ENCODE data around the gene BOLA1.

DNA sequence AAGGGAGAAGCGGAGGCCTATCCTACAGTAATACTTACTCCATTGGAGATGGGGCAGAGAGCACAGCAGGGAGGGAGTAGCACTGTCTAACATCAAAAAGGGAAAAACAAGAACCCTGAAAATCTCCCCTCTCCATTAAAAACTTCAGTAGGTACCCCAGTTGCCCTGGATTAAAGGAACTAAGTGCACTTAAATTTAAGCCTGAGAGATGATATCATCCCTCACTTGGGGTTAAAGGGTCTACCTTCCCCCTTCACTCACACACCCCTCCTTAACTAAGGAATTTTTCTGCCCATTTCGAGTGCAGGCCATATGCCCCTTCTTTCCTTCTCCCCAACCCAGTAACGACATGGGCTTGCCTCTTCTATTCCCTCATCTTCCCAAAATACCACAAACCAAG is 41.1 kb downstream of the BOLA1 start:
- TF ChIP-seq, protein P1, sequence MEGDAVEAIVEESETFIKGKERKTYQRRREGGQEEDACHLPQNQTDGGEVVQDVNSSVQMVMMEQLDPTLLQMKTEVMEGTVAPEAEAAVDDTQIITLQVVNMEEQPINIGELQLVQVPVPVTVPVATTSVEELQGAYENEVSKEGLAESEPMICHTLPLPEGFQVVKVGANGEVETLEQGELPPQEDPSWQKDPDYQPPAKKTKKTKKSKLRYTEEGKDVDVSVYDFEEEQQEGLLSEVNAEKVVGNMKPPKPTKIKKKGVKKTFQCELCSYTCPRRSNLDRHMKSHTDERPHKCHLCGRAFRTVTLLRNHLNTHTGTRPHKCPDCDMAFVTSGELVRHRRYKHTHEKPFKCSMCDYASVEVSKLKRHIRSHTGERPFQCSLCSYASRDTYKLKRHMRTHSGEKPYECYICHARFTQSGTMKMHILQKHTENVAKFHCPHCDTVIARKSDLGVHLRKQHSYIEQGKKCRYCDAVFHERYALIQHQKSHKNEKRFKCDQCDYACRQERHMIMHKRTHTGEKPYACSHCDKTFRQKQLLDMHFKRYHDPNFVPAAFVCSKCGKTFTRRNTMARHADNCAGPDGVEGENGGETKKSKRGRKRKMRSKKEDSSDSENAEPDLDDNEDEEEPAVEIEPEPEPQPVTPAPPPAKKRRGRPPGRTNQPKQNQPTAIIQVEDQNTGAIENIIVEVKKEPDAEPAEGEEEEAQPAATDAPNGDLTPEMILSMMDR (tag by site-specific recombination; IDR thresholded peaks at IDR 0.05), result no peak
- TF ChIP-seq ZNF155 (tag by site-specific recombination; IDR thresholded peaks at IDR 0.05) (no peak), IKZF3 (tag by site-specific recombination; IDR thresholded peaks at IDR 0.05) (no peak), YY2 (tag by site-specific recombination; IDR thresholded peaks at IDR 0.05) (no peak), ZNF138 (tag by site-specific recombination; IDR thresholded peaks at IDR 0.05; ENCODE audit: borderline replicate concordance) (no peak), ZNF121 (tag by site-specific recombination; IDR thresholded peaks at IDR 0.05) (no peak), ZSCAN30 (tag by site-specific recombination; IDR thresholded peaks at IDR 0.05) (no peak)
- TF ChIP-seq, protein P2, sequence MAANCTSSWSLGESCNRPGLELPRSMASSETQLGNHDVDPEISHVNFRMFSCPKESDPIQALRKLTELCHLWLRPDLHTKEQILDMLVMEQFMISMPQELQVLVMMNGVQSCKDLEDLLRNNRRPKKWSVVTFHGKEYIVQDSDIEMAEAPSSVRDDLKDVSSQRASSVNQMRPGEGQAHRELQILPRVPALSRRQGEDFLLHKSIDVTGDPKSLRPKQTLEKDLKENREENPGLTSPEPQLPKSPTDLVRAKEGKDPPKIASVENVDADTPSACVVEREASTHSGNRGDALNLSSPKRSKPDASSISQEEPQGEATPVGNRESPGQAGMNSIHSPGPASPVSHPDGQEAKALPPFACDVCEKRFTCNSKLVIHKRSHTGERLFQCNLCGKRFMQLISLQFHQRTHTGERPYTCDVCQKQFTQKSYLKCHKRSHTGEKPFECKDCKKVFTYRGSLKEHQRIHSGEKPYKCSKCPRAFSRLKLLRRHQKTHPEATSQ (tag by site-specific recombination; IDR thresholded peaks at IDR 0.05), result no peak
- TF ChIP-seq, protein P3, sequence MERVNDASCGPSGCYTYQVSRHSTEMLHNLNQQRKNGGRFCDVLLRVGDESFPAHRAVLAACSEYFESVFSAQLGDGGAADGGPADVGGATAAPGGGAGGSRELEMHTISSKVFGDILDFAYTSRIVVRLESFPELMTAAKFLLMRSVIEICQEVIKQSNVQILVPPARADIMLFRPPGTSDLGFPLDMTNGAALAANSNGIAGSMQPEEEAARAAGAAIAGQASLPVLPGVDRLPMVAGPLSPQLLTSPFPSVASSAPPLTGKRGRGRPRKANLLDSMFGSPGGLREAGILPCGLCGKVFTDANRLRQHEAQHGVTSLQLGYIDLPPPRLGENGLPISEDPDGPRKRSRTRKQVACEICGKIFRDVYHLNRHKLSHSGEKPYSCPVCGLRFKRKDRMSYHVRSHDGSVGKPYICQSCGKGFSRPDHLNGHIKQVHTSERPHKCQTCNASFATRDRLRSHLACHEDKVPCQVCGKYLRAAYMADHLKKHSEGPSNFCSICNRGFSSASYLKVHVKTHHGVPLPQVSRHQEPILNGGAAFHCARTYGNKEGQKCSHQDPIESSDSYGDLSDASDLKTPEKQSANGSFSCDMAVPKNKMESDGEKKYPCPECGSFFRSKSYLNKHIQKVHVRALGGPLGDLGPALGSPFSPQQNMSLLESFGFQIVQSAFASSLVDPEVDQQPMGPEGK (tag by site-specific recombination; IDR thresholded peaks at IDR 0.05), result no peak
- TF ChIP-seq, protein P4, sequence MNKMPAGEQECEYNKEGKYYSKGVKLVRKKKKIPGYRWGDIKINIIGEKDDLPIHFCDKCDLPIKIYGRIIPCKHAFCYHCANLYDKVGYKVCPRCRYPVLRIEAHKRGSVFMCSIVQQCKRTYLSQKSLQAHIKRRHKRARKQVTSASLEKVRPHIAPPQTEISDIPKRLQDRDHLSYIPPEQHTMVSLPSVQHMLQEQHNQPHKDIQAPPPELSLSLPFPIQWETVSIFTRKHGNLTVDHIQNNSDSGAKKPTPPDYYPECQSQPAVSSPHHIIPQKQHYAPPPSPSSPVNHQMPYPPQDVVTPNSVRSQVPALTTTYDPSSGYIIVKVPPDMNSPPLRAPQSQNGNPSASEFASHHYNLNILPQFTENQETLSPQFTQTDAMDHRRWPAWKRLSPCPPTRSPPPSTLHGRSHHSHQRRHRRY (tag by site-specific recombination; IDR thresholded peaks at IDR 0.05), result no peak
- TF ChIP-seq, protein P5, sequence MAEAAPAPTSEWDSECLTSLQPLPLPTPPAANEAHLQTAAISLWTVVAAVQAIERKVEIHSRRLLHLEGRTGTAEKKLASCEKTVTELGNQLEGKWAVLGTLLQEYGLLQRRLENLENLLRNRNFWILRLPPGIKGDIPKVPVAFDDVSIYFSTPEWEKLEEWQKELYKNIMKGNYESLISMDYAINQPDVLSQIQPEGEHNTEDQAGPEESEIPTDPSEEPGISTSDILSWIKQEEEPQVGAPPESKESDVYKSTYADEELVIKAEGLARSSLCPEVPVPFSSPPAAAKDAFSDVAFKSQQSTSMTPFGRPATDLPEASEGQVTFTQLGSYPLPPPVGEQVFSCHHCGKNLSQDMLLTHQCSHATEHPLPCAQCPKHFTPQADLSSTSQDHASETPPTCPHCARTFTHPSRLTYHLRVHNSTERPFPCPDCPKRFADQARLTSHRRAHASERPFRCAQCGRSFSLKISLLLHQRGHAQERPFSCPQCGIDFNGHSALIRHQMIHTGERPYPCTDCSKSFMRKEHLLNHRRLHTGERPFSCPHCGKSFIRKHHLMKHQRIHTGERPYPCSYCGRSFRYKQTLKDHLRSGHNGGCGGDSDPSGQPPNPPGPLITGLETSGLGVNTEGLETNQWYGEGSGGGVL (tag by site-specific recombination; IDR thresholded peaks at IDR 0.05), result no peak
- TF ChIP-seq, protein P6, sequence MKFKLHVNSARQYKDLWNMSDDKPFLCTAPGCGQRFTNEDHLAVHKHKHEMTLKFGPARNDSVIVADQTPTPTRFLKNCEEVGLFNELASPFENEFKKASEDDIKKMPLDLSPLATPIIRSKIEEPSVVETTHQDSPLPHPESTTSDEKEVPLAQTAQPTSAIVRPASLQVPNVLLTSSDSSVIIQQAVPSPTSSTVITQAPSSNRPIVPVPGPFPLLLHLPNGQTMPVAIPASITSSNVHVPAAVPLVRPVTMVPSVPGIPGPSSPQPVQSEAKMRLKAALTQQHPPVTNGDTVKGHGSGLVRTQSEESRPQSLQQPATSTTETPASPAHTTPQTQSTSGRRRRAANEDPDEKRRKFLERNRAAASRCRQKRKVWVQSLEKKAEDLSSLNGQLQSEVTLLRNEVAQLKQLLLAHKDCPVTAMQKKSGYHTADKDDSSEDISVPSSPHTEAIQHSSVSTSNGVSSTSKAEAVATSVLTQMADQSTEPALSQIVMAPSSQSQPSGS (tag by site-specific recombination; IDR thresholded peaks at IDR 0.05; ENCODE audit: low read depth), result no peak

Measured in HEK293 (cell line).